GM19193 (cell line): Measurements from ENCODE around the gene TMEM234.

Experiments used
- POLR2A ChIP-seq: IDR thresholded peaks from 4 replicates; pipeline ENCODE4 v1.6.1; 2011; ENCODE audit not compliant: insufficient read depth, insufficient read length; ENCODE audit errors: extremely low read depth

The TMEM234 gene

DNA sequence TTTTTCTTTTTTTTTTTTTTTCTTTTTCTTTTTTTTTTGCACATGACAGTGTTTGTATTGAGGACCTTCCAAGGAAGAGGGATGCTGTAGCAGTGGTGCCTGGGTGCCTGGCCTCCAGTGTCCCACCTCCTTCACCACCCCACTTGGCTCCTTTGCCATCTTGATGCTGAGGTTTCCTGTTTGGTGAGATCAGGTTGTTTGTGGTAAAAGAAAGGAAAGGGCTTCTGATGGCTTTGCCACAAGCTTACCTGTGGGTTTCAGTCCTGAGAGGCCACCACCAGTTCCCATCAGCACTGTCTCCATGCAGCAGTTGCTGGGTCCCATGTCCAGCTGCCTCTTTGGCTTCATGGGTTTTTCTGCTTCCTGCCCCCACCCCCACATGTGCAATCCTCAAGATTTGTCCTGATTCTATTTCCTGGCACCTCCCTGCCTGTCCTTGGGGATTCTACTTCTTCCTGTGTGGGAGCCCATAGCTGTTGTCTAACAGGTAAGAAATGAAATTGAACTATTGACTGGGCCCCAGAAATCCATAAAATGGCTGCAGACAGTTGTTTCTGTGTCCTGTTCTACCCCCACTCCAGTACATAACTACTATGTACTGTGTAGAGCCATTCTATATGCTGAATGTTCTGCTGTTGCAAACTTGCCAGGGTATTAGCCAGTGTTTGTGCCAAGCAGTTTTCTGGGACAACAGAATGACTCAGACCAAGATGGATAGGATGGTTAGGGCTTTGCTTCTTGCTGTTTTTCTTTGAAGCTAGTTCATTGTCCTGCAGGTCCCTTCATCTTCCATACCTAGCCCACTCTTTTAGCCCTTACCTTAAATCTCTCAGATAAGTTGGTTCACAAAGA, 26.0 kb downstream of the TMEM234 start:
- no peak for TF ChIP-seq POLR2A

DNA sequence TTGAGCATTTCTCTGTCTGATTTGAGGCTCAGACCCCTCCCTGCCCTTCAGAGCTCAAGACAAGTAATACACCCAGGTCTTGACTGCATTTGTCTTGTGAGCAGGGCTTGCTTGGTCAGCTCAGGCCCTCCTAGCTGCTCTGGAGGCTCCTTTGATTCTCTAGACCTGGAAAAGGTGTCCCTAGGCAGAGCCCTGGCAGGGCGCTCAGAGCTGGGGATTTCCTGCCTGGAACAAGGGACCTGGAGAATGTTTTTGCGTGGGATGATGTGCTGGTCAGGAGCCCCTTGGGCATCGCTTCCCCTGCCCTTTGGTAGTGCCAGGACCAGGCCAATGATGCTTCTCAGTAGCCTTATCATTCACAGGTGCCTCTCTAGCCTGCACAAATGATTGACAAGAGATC, 26.6 kb downstream of the TMEM234 start:
- TF ChIP-seq POLR2A, result no peak

- TF ChIP-seq POLR2A, result no peak
Measured at GRCh38 chr1:32194984-32195383, 27.2 kb downstream of the TMEM234 start.

DNA sequence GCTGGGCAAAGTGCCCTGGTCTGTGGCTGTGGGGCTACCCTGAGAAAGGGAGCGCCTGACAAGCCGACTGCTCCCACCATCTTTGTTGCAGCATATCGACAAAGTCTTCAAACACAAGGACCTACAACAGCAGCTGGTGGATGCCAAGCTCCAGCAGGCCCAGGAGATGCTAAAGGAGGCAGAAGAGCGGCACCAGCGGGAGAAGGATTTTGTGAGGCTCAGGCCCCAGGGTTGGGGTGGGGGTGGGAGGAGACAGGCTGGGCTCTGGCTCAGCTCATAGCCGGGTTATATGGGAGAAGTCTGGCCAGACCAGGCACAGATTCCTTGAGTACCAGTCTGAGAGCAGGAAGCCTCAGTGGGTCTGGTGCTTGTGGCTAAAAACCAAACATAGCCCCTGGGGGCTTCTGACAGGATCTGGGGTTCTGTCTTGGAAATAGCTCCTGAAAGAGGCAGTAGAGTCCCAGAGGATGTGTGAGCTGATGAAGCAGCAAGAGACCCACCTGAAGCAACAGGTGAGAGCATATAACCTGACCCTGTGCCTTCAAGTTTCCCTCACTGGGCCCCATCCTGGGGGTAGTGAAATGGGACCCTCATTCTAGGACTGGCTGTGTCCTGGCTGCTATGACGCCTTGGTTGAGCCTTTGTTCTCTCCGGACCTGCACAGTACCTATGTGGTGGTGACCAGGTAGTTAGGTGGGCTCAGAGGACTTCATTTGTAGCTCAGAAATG, 29.8 kb downstream of the TMEM234 start:
- no peak for TF ChIP-seq POLR2A

GRCh38 chr1:32187850-32188249, 34.3 kb downstream of the TMEM234 start:
- TF ChIP-seq POLR2A, result no peak

GRCh38 chr1:32186491-32186890, 35.7 kb downstream of the TMEM234 start:
- no peak for TF ChIP-seq POLR2A

- no peak for TF ChIP-seq POLR2A
Measured at GRCh38 chr1:32186077-32186476, 36.1 kb downstream of the TMEM234 start.

DNA sequence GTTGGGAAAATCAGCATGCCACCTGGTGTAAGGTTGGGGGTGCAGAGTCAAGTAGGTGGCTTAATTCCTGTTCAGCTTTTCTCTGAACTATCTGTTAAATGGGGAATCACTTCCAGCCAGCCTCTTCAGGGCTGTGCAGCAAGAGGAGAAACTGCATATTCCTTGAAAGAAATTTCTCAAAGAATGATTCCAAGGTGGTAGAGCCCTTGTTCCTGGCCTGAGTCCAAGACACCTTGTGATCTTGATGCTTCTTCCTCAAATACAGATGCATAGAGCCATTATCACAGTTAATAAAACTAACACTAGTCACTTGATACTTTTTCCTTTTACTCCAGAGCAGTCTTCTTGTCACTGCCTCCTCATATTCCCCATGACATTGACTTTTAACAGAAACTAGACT, 37.5 kb downstream of the TMEM234 start:
- no peak for TF ChIP-seq POLR2A

DNA sequence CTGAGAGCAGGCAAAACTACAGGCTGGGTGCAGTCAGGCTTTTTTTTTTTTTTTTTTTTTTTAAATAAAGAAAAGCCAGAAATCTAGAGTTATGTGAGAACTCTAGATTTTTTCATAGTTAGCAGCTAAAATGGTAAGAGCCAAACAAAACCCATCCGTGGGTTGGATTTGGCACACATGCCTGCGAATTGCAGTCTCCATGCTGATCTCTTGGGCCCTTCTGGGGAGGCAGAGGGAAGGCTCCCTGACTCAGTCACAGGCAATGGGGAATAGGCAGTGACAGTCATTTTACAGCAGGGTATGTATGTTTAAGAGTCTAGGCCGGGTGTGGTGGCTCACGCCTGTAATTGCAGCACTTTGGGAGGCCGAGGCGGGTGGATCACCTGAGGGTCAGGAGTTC, 40.1 kb downstream of the TMEM234 start:
- no peak for TF ChIP-seq POLR2A

- peak; percentile 21 for TF ChIP-seq POLR2A
Measured at GRCh38 chr1:32181563-32181962, 40.6 kb downstream of the TMEM234 start.

GRCh38 chr1:32181065-32181464, 41.1 kb downstream of the TMEM234 start:
- TF ChIP-seq POLR2A, result no peak

DNA sequence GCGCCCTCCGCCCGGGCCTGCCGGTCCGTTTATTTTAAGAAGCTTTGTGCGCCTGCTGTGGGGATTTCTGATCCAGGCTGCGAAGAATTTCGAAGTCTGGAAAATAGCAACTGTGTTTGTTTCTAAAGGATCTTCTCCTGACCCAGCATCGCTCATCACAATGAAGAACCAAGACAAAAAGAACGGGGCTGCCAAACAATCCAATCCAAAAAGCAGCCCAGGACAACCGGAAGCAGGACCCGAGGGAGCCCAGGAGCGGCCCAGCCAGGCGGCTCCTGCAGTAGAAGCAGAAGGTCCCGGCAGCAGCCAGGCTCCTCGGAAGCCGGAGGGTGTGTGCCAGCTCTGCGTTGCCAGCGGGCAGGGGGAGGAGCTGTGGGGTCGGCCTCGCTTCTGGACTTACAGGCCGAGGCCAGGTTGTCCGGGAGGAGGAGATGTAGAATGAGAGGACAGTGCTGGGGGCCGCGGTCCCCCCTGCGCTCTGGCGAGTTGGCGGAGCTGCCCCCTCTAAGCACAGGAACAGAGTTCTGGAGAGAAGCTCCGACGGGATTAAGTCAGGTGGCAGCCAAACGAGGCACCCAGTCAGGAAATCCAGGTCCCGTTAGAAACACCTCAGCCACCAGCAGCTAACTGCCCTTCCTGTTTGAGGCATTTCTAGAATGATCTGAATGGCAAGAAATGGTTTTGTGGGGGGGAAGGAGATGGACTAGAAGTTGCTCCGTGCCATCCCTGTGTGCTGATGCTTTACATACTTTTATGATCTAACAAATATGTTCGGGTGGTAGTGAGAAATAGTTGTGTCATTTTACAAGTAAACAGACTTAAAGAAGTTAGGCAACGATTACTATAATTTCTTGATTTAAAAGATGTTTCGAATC, 41.7 kb downstream of the TMEM234 start:
- TF ChIP-seq POLR2A, result no peak

DNA sequence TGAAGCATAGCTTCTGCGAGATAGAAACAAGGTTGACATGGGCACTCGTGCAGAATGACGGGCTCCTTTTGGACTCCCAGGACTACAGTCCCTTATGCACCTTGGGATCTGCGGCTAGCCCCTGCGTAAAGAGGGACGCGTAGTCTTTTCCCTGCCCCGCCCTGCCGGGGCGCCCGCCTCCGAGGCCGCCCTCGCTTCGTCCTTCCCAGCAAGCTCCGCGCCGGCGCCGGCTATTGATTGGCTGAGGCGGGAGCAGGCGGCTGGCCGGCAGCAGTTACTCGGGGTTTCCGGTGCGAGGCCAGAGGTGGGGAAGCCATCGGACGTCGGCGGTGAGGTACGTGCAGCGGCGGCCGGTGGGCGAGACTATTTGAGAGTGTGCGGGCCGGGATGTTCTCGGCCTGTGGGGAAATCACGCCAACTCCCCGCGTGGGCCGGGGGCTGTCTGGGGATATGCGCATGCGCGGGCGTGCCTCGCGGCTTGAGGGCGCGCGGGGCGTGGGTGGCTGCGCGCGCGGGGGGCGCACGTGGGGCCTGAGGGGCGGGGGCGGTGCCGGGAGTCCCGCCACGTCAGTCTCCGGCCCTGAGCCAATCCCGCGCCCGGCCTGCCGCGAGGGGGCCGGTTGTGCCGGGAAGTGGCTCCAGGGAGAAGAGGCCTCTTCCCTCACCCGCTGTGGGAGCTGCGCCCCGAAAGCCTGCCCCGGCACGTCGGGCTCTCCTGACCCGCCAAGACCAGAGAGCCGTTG, 42.5 kb downstream of the TMEM234 start, which contains the start of gene TXLNA:
Gene TXLNA (plus strand): TSS at position 233 of the 743 bp plus-strand sequence. CDS start 671 bp downstream, outside the sequence.
- TF ChIP-seq POLR2A, result peak; percentile 94

GRCh38 chr1:32179193-32179442, 43.0 kb downstream of the TMEM234 start:
- TF ChIP-seq POLR2A, result no peak
